H1 (cell line): Measurements from ENCODE around the gene FRAT2. TPM values are rescaled to one million over a fixed set of nuclear protein-coding genes. Genes with fewer than 3 reads are reported as not detected.

Experiments
- CTCF ChIA-PET: fragments of 300-600 bp; sonication (Branson Sonifier 250); formaldehyde crosslinking; loops from one replicate; lab custom pipeline; 2021; ENCODE audit not compliant: partially characterized antibody; lab: Charles Lee
- POLR2A ChIA-PET: fragments of 300-600 bp; sonication (Branson Sonifier 250); formaldehyde crosslinking; loops from one replicate; lab custom pipeline; 2021; ENCODE audit warnings: inconsistent platforms; ENCODE audit not compliant: partially characterized antibody; lab: Charles Lee
- DNase-seq, 2 experiments: peaks; one replicate each; pipeline versions ENCODE4 v3.0.0 to v3.0.0-alpha.2; 2010 to 2022; ENCODE audit warnings: low spot score in 2 of 2, low read depth in 1 of 2, mixed read lengths in 1 of 2
- FAIRE-seq: peaks from 2 replicates; lab custom pipeline; 2011; peaks lifted over from hg19 to GRCh38; lab: Jason Lieb, UNC
- H2AFZ ChIP-seq: 2 replicates; pipeline ENCODE4 v1.8.1; 2012; ENCODE audit warnings: low read length, inconsistent platforms
- H2AK5ac ChIP-seq: 2 replicates; pipeline ENCODE4 v1.6.1; 2013; ENCODE audit warnings: low read depth, low read length
- H2BK120ac ChIP-seq: replicated peaks from 2 replicates; pipeline ENCODE3; 2013; ENCODE audit warnings: low read depth, low read length, inconsistent platforms
- H2BK12ac ChIP-seq: 2 replicates; pipeline ENCODE4 v1.6.1; 2013; ENCODE audit warnings: low read depth, low read length
- H2BK15ac ChIP-seq: 2 replicates; pipeline ENCODE4 v1.6.1; 2013; ENCODE audit warnings: low read length
- H2BK20ac ChIP-seq: 2 replicates; pipeline ENCODE4 v1.6.1; 2013; ENCODE audit warnings: low read length
- H2BK5ac ChIP-seq: 2 replicates; pipeline ENCODE4 v1.6.1; 2013; ENCODE audit warnings: low read depth, low read length
- H3K14ac ChIP-seq: 2 replicates; pipeline ENCODE4 v1.6.1; 2013; ENCODE audit warnings: inconsistent platforms; ENCODE audit not compliant: insufficient read length
- H3K18ac ChIP-seq: 2 replicates; pipeline ENCODE4 v1.6.1; 2013; ENCODE audit warnings: low read length; ENCODE audit errors: extremely low read depth
- H3K23ac ChIP-seq: 2 replicates; pipeline ENCODE4 v1.6.1; 2013; ENCODE audit warnings: inconsistent platforms; ENCODE audit not compliant: insufficient read length
- H3K23me2 ChIP-seq: 2 replicates; pipeline ENCODE4 v1.6.1; 2013; ENCODE audit warnings: low read depth, low read length
- H3K27ac ChIP-seq: 2 replicates; pipeline ENCODE4 v1.6.1; 2011; ENCODE audit warnings: low read depth, low read length, inconsistent platforms
- H3K27me3 ChIP-seq, 4 experiments: replicated peaks in 1 of 4; 1 replicate in 1 of 4; 2 replicates in 3 of 4; pipeline versions ENCODE4 v1.6.1 to v1.8.1; 2011 to 2013; ENCODE audit warnings: low read length in 3 of 4, mild to moderate bottlenecking in 3 of 4, inconsistent platforms in 2 of 4, mixed read lengths in 2 of 4, moderate library complexity in 1 of 4; ENCODE audit not compliant: control insufficient read depth in 3 of 4, insufficient read depth in 3 of 4; ENCODE audit errors: extremely low read depth in 1 of 4
- H3K36me3 ChIP-seq, 4 experiments: 2 replicates each; pipeline versions ENCODE4 v1.6.1 to v1.8.1; 2011 to 2013; ENCODE audit warnings: mild to moderate bottlenecking in 4 of 4, low read length in 3 of 4, moderate library complexity in 2 of 4, control low read depth in 1 of 4, inconsistent platforms in 1 of 4; ENCODE audit not compliant: insufficient read depth in 4 of 4, control insufficient read depth in 2 of 4
- H3K4ac ChIP-seq: replicated peaks from 2 replicates; pipeline ENCODE3; 2013; ENCODE audit warnings: low read length, low read depth, mixed read lengths, inconsistent platforms; ENCODE audit not compliant: insufficient read length
- H3K4me1 ChIP-seq, 4 experiments: replicated peaks in 1 of 4; 1 replicate in 1 of 4; 2 replicates in 3 of 4; pipeline versions ENCODE4 v1.6.1 to v1.8.1; 2011 to 2013; ENCODE audit warnings: low read length in 3 of 4, inconsistent platforms in 2 of 4, mixed read lengths in 1 of 4; ENCODE audit not compliant: insufficient read depth in 4 of 4, control insufficient read depth in 3 of 4
- H3K4me2 ChIP-seq, 2 experiments: 2 replicates each; pipeline versions ENCODE4 v1.6.1 to v1.8.1; 2011 to 2013; ENCODE audit warnings: low read depth in 2 of 2, low read length in 2 of 2, control low read depth in 1 of 2, inconsistent platforms in 1 of 2, mild to moderate bottlenecking in 1 of 2; ENCODE audit not compliant: insufficient read depth in 1 of 2
- H3K4me3 ChIP-seq, 4 experiments: fragments of 200-600, 300-600 bp in 1 of 4; sonication (generic), shearing (Covaris generic), sonication (Bioruptor Twin) in 1 of 4; 2 replicates each; pipeline versions ENCODE4 v1.5.1 to v1.8.1; 2011 to 2016; ENCODE audit warnings: low read length in 4 of 4, low read depth in 3 of 4, control low read depth in 2 of 4, inconsistent platforms in 2 of 4, mild to moderate bottlenecking in 2 of 4, mixed read lengths in 1 of 4, moderate library complexity in 1 of 4; ENCODE audit not compliant: insufficient read depth in 2 of 4; ENCODE audit errors: extremely low read depth in 1 of 4
- H3K56ac ChIP-seq: replicated peaks from 2 replicates; pipeline ENCODE3; 2013; ENCODE audit warnings: low read depth, mild to moderate bottlenecking, mixed read lengths, low read length, inconsistent platforms; ENCODE audit not compliant: insufficient read length
- H3K79me1 ChIP-seq: 2 replicates; pipeline ENCODE4 v1.6.1; 2013; ENCODE audit warnings: low read depth, low read length, control low read depth
- H3K79me2 ChIP-seq, 2 experiments: 2 replicates each; pipeline versions ENCODE4 v1.6.1 to v1.8.1; 2012 to 2013; ENCODE audit warnings: low read length in 2 of 2, mild to moderate bottlenecking in 2 of 2, inconsistent platforms in 1 of 2; ENCODE audit not compliant: insufficient read depth in 2 of 2, control insufficient read depth in 1 of 2
- H3K9ac ChIP-seq, 4 experiments: replicated peaks in 1 of 4; 1 replicate in 1 of 4; 2 replicates in 3 of 4; pipeline versions ENCODE4 v1.6.1 to v1.8.1; 2011 to 2013; ENCODE audit warnings: low read depth in 3 of 4, low read length in 3 of 4, control low read depth in 2 of 4, mild to moderate bottlenecking in 2 of 4, moderate library complexity in 2 of 4, inconsistent platforms in 1 of 4; ENCODE audit errors: extremely low read depth in 1 of 4
- H3K9me3 ChIP-seq, 2 experiments: 2 replicates each; pipeline versions ENCODE4 v1.6.1 to v1.8.1; 2012 to 2013; ENCODE audit warnings: mild to moderate bottlenecking in 2 of 2, moderate library complexity in 2 of 2, control low read depth in 1 of 2, inconsistent platforms in 1 of 2, low read depth in 1 of 2, low read length in 1 of 2, mixed read lengths in 1 of 2; ENCODE audit not compliant: insufficient read depth in 2 of 2
- H4K20me1 ChIP-seq, 2 experiments: replicated peaks in 1 of 2; 2 replicates each; pipeline versions ENCODE3 to v1.8.1; 2011 to 2013; ENCODE audit warnings: inconsistent platforms in 2 of 2, low read length in 2 of 2, mild to moderate bottlenecking in 1 of 2; ENCODE audit not compliant: insufficient read depth in 2 of 2, control insufficient read depth in 1 of 2
- H4K5ac ChIP-seq: 2 replicates; pipeline ENCODE4 v1.6.1; 2013; ENCODE audit warnings: low read length, low read depth, mixed read lengths, inconsistent platforms; ENCODE audit not compliant: insufficient read length
- H4K8ac ChIP-seq: 2 replicates; pipeline ENCODE4 v1.8.0; 2013; ENCODE audit warnings: mild to moderate bottlenecking, moderate library complexity, low read length, inconsistent platforms; ENCODE audit not compliant: insufficient read depth; ENCODE audit errors: extremely low read depth
- H4K91ac ChIP-seq: replicated peaks from 2 replicates; pipeline ENCODE3; 2013; ENCODE audit warnings: low read length, mixed read lengths, inconsistent platforms; ENCODE audit not compliant: insufficient read length
- CBX8 ChIP-seq: fragments of 300-800, 300-1000 bp; sonication (generic); IDR thresholded peaks from 2 replicates; pipeline ENCODE4 v1.7.1; 2016; ENCODE audit warnings: low read depth, low read length, borderline replicate concordance
- EGR1 ChIP-seq: IDR thresholded peaks from 2 replicates; pipeline ENCODE4 v1.6.1; 2011; ENCODE audit warnings: low read depth, low read length, borderline replicate concordance
- HDAC2 ChIP-seq, 2 experiments: fragments of 300-600 bp in 1 of 2; sonication (generic) in 1 of 2; IDR thresholded peaks; 2 replicates each; pipeline ENCODE4 v1.6.1; 2011 to 2012; ENCODE audit warnings: low read depth in 2 of 2, low read length in 2 of 2, mild to moderate bottlenecking in 2 of 2, moderate library complexity in 2 of 2, borderline replicate concordance in 1 of 2, inconsistent platforms in 1 of 2
- JUN ChIP-seq: IDR thresholded peaks from 2 replicates; pipeline ENCODE4 v1.6.1; 2011; ENCODE audit warnings: low read depth, mild to moderate bottlenecking, improper control_type of control experiment, low read length
- KDM5A ChIP-seq: fragments of 200-600 bp; IDR thresholded peaks from 2 replicates; pipeline ENCODE4 v1.7.1; 2012; ENCODE audit warnings: mild to moderate bottlenecking, low read length, inconsistent platforms, mixed read lengths
- NRF1 ChIP-seq: IDR thresholded peaks from 2 replicates; pipeline ENCODE4 v1.6.1; 2011; ENCODE audit warnings: mild to moderate bottlenecking, low read depth, low read length, improper control_type of control experiment
- POLR2AphosphoS5 ChIP-seq: IDR thresholded peaks from 2 replicates; pipeline ENCODE4 v1.6.1; 2011; ENCODE audit warnings: low read depth, low read length
- POU5F1 ChIP-seq: IDR thresholded peaks from 2 replicates; pipeline ENCODE4 v1.6.1; 2011; ENCODE audit warnings: low read depth, mild to moderate bottlenecking, low read length, moderate library complexity
- RBBP5 ChIP-seq: IDR thresholded peaks from 2 replicates; pipeline ENCODE4 v1.7.1; 2012; ENCODE audit warnings: low read depth, mild to moderate bottlenecking, inconsistent platforms, low read length, moderate library complexity, borderline replicate concordance
- SIX5 ChIP-seq: IDR thresholded peaks from 2 replicates; pipeline ENCODE4 v1.6.1; 2011; ENCODE audit warnings: mild to moderate bottlenecking, low read depth, low read length
- TAF1 ChIP-seq: IDR thresholded peaks from 2 replicates; pipeline ENCODE4 v1.6.1; 2011; ENCODE audit warnings: mild to moderate bottlenecking, low read depth, low read length
- WGBS, 2 experiments: shearing (Covaris generic) in 1 of 2; methylation state at CpG; one replicate each; pipeline versions ENCODE4 v1.1.6 to v1.1.7; 2013 to 2015; ENCODE audit warnings: low lambda C conversion rate in 2 of 2, mixed read lengths in 2 of 2, inconsistent platforms in 1 of 2, low coverage in 1 of 2, missing lambda C conversion rate in 1 of 2; ENCODE audit not compliant: insufficient replicate concordance in 2 of 2, insufficient coverage in 1 of 2, insufficient read length in 1 of 2; ENCODE audit errors: extremely low coverage in 1 of 2, missing lambda C conversion rate in 1 of 2; 5-methylcytosine and 5-hydroxymethylcytosine counted together
- polyA plus RNA-seq, 7 experiments: library from polyadenylated mRNA; depleted of rRNA in 3 of 7; stranded (reverse) in 5 of 7; unstranded in 2 of 7; fragments of >200 nt in 5 of 7; fragments of 200-250 nt in 2 of 7; gene quantifications; 1 replicate in 5 of 7; 2 replicates in 1 of 7; 4 replicates in 1 of 7; pipeline versions ENCODE4 v1.2.1 to v1.2.3, GENCODE V29; 2011 to 2013; ENCODE audit warnings: missing spikeins in 2 of 7, mixed read lengths in 2 of 7
- total RNA-seq: library from RNA; stranded (reverse); fragmentation: NEBNext Ultra II Directional; extraction: Animal tissue kit (Norgen Biotek cat#: 25700); gene quantifications from 2 replicates; pipeline ENCODE4 v1.2.1, GENCODE V29; 2021

Gene FRAT2
- total and polyA plus RNA-seq, 2 of the 8 experiments (the other 6 are each of a cell fraction or from before 2014, with no cell fraction given), result 47.4 to 83.0 TPM

GRCh38 chr10:97353945-97354344 lies 19.4 kb upstream of the FRAT2 start:
- no peak overlapping the region for H2BK15ac ChIP-seq
- ChIA-PET POLR2A (no interaction called here), CTCF (interaction anchor here (0.6 to 7.2 kb wide), 7 partner anchors 8 to 272 kb away, joined by 3 to 45 read pairs (median 3); no protein-coding TSS in a partner anchor)
- H4K20me1 ChIP-seq, result peaks cover 0 to 3% of the 10 kb centered on the region in 2 experiments
- H3K79me1 ChIP-seq, result no peaks in the 10 kb centered on the region
- no peak overlapping the region for H4K91ac ChIP-seq
- no peaks in the 10 kb centered on the region for H3K23me2 ChIP-seq
- no peak overlapping the region for H3K4me3 ChIP-seq
- H4K5ac ChIP-seq, result no peak overlapping the region
- H3K56ac ChIP-seq, result no peak overlapping the region
- no peaks in the 10 kb centered on the region for H3K27me3 ChIP-seq
- no peak for DNase-seq
- no peak for TF ChIP-seq TAF1
- no peak for TF ChIP-seq CBX8
- TF ChIP-seq JUN, result no peak
- no peak for TF ChIP-seq EGR1
- TF ChIP-seq RBBP5, result no peak
- no peak for TF ChIP-seq POLR2AphosphoS5
- TF ChIP-seq NRF1, result no peak
- no peak for TF ChIP-seq POU5F1
- TF ChIP-seq KDM5A, result no peak
- TF ChIP-seq SIX5, result no peak
- TF ChIP-seq HDAC2 (IDR thresholded peaks at IDR 0.05; ENCODE audit: borderline replicate concordance in 1 of 2, low read depth in 2 of 2, low read length in 2 of 2), result no peak
- no peak overlapping the region for H3K9ac ChIP-seq
- FAIRE-seq, result no peak
- H3K18ac ChIP-seq, result no peak overlapping the region
- H3K23ac ChIP-seq, result no peak overlapping the region
- no peak overlapping the region for H2BK5ac ChIP-seq
- H3K36me3 ChIP-seq, result peaks cover 2 to 13% (median 10%) of the 10 kb centered on the region in 4 experiments; a peak in 7 of 8 replicates
- H3K4me2 ChIP-seq, result no peak overlapping the region
- H3K4ac ChIP-seq, result no peak overlapping the region
- H2BK12ac ChIP-seq, result no peak overlapping the region
- no peak overlapping the region for H3K14ac ChIP-seq
- no peaks in the 10 kb centered on the region for H3K9me3 ChIP-seq
- H2AK5ac ChIP-seq, result no peak overlapping the region
- H2BK120ac ChIP-seq, result no peak overlapping the region
- H3K27ac ChIP-seq, result no peak overlapping the region
- no peak overlapping the region for H4K8ac ChIP-seq
- no peak overlapping the region for H2BK20ac ChIP-seq
- H2AFZ ChIP-seq, result no peak overlapping the region
- 97% methylated on average over 4 of the region's 4 CpGs; no CpG with 5 or more reads in 1 of the 2 experiments for WGBS, 2 experiments
- H3K4me1 ChIP-seq, result peaks cover 0 to 8% (median 4%) of the 10 kb centered on the region in 4 experiments; a peak in 4 of 7 replicates
- H3K79me2 ChIP-seq, result no peaks in the 10 kb centered on the region
